Thyroid gland (tissue), 4 donors: ENCODE measurements around the gene METRNL.

Experiments used
- POLR2A ChIP-seq, 2 donors: fragments of 450-650 bp; IDR thresholded peaks; one replicate each; pipeline ENCODE4 v1.6.1; 2017; ENCODE audit warnings: antibody characterized with exemption in 2 of 2, mild to moderate bottlenecking in 2 of 2, moderate library complexity in 1 of 2
- TF ChIP-seq, protein P1 (sequence below), 6 experiments: fragments of 200-600 bp in 3 of 6; fragments of 450-650 bp in 3 of 6; sonication (generic) in 3 of 6; IDR thresholded peaks; one replicate each; pipeline ENCODE4 v1.5.1; 2016 to 2019; ENCODE audit warnings: antibody characterized with exemption in 6 of 6, mild to moderate bottlenecking in 2 of 6, inconsistent platforms in 1 of 6, moderate library complexity in 1 of 6

DNA sequence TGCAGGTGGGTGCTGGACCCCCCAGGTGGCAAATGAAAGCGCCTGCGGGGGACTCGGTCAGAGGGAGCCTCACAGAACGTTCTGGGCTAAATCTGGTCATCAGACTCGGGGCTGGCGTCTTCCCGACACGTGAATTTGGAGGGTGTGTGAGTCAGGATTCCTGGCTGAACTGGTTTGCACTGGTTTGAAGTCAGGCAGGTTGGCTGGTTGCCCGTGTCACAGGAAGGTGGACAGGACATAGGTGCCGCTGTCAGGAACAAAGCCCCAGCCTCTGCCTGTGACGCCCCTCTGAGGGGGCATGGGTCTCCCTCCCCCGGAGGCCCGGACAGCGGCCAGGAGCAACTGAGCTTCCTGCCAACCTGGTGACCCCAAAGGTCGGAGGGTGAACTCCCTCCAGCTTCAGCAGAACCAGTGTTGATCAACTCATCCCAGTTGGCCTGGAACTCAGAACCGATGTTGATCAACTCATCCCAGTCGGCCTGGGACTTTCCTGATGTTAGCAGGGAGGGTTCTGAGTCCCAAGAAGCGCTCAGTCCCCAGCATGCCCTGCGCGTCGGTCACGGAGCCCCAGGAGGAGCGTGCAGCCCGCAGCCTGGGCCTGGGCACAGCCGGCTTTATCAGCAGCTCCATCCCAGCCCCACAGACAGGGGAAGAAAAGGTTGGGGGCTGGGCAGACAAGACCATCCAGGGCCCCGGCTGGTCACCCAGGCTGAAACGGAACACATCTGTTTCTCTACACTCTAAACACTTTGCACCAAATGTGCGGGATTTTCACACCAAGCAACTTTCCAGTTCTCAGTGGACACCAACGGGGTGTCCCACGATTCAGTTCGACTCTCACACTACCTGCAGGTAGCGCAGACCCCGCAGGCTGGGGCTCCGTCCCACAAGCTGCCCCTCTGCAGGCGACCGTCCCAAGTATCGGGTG lies 14.4 kb upstream of the METRNL start:
- TF ChIP-seq, protein P1, sequence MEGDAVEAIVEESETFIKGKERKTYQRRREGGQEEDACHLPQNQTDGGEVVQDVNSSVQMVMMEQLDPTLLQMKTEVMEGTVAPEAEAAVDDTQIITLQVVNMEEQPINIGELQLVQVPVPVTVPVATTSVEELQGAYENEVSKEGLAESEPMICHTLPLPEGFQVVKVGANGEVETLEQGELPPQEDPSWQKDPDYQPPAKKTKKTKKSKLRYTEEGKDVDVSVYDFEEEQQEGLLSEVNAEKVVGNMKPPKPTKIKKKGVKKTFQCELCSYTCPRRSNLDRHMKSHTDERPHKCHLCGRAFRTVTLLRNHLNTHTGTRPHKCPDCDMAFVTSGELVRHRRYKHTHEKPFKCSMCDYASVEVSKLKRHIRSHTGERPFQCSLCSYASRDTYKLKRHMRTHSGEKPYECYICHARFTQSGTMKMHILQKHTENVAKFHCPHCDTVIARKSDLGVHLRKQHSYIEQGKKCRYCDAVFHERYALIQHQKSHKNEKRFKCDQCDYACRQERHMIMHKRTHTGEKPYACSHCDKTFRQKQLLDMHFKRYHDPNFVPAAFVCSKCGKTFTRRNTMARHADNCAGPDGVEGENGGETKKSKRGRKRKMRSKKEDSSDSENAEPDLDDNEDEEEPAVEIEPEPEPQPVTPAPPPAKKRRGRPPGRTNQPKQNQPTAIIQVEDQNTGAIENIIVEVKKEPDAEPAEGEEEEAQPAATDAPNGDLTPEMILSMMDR (IDR thresholded peaks at IDR 0.05): no peak
- no peak for TF ChIP-seq POLR2A (IDR thresholded peaks at IDR 0.05)
